ENCODE measurements around the gene FXR2.

- no peak for TF ChIP-seq CTCF (IDR thresholded peaks at IDR 0.05; ENCODE audit: low read length)
- TF ChIP-seq EZH2 (IDR thresholded peaks at IDR 0.05; ENCODE audit: borderline replicate concordance, low read length): no peak
Observed at GRCh38 chr17:7620835-7621234, 6.1 kb upstream of the FXR2 start.
